GM19452 (cell line): ENCODE data around the gene TNPO1.

ENCODE experiments used
- ATAC-seq: cut with Tn5 transposase; IDR thresholded peaks from one replicate; pipeline ENCODE4 v1.9.1; 2021; ENCODE audit not compliant: unreplicated experiment

Gene TNPO1

GRCh38 chr5:72850113-72850512, 33.7 kb downstream of the TNPO1 start:
- no peak for ATAC-seq

- no peak for ATAC-seq
Observed at GRCh38 chr5:72852356-72852755, 35.9 kb downstream of the TNPO1 start.

GRCh38 chr5:72854419-72854818, 38.0 kb downstream of the TNPO1 start:
- ATAC-seq = no peak

GRCh38 chr5:72855821-72856220, 39.4 kb downstream of the TNPO1 start:
- no peak for ATAC-seq

- ATAC-seq = no peak
Observed at GRCh38 chr5:72857396-72857795, 40.9 kb downstream of the TNPO1 start.

GRCh38 chr5:72859127-72859526, 42.7 kb downstream of the TNPO1 start:
- no peak for ATAC-seq

- no peak for ATAC-seq
Observed at GRCh38 chr5:72860499-72860898, 44.0 kb downstream of the TNPO1 start.

GRCh38 chr5:72871366-72872024, 55.0 kb downstream of the TNPO1 start:
- ATAC-seq = no peak

- ATAC-seq = no peak
Observed at GRCh38 chr5:72878854-72879253, 62.4 kb downstream of the TNPO1 start.

- ATAC-seq = no peak
Observed at GRCh38 chr5:72882989-72883388, 66.5 kb downstream of the TNPO1 start.

- ATAC-seq = no peak
Observed at GRCh38 chr5:72883850-72884249, 67.4 kb downstream of the TNPO1 start.

GRCh38 chr5:72884892-72885291, 68.4 kb downstream of the TNPO1 start:
- no peak for ATAC-seq

- ATAC-seq = no peak
Observed at GRCh38 chr5:72885824-72886223, 69.4 kb downstream of the TNPO1 start.

- ATAC-seq = no peak
Observed at GRCh38 chr5:72888595-72888994, 72.1 kb downstream of the TNPO1 start.

- no peak for ATAC-seq
Observed at GRCh38 chr5:72889324-72889723, 72.9 kb downstream of the TNPO1 start.

GRCh38 chr5:72892846-72893245, 76.4 kb downstream of the TNPO1 start:
- ATAC-seq = no peak

GRCh38 chr5:72895758-72896157, 79.3 kb downstream of the TNPO1 start:
- ATAC-seq = no peak

GRCh38 chr5:72906806-72907205, 90.3 kb downstream of the TNPO1 start:
- ATAC-seq = no peak

GRCh38 chr5:72908664-72909063, 92.2 kb downstream of the TNPO1 start:
- ATAC-seq = no peak

GRCh38 chr5:72917371-72917776, 100.9 kb downstream of the TNPO1 start:
- no peak for ATAC-seq

GRCh38 chr5:72920690-72921502, 104.4 kb downstream of the TNPO1 start:
- ATAC-seq = no peak

GRCh38 chr5:72921886-72922285, 105.4 kb downstream of the TNPO1 start:
- ATAC-seq = no peak

- ATAC-seq = no peak
Observed at GRCh38 chr5:72922422-72922821, 106.0 kb downstream of the TNPO1 start.
